ENCODE results near the gene CAMTA1.
A peak's percentile ranks its signal among the peaks of the same experiment; 100 is the strongest.

The CAMTA1 gene

GRCh38 chr1:7669559-7670311 is 884.5 kb downstream of the CAMTA1 start:
- no peak overlapping the region for H3K4me3 ChIP-seq (ENCODE audit: low read length)
- peak; percentile 85 for TF ChIP-seq CTCF (IDR thresholded peaks at IDR 0.05; ENCODE audit: insufficient read depth, low read depth, low read length, missing control alignments)
- peak; percentile 54 for DNase-seq (ENCODE audit: low read depth)

- no peak for TF ChIP-seq CTCF (IDR thresholded peaks at IDR 0.05; ENCODE audit: insufficient read depth, low read depth, low read length, missing control alignments)
- no peak for DNase-seq (ENCODE audit: low read depth)
- H3K4me3 ChIP-seq (ENCODE audit: low read length), result no peak overlapping the region
Measured at GRCh38 chr1:7670334-7671145, 885.3 kb downstream of the CAMTA1 start.

GRCh38 chr1:7671146-7671465 is 885.9 kb downstream of the CAMTA1 start:
- H3K4me3 ChIP-seq (ENCODE audit: low read length), result no peak overlapping the region
- DNase-seq (ENCODE audit: low read depth), result no peak
- no peak for TF ChIP-seq CTCF (IDR thresholded peaks at IDR 0.05; ENCODE audit: insufficient read depth, low read depth, low read length, missing control alignments)

- H3K4me3 ChIP-seq (ENCODE audit: low read length), result no peak overlapping the region
- no peak for TF ChIP-seq CTCF (IDR thresholded peaks at IDR 0.05; ENCODE audit: insufficient read depth, low read depth, low read length, missing control alignments)
- no peak for DNase-seq (ENCODE audit: low read depth)
Measured at GRCh38 chr1:7671676-7672075, 886.4 kb downstream of the CAMTA1 start.

GRCh38 chr1:7672864-7673263 is 887.6 kb downstream of the CAMTA1 start:
- no peak for DNase-seq (ENCODE audit: low read depth)
- no peak for TF ChIP-seq CTCF (IDR thresholded peaks at IDR 0.05; ENCODE audit: insufficient read depth, low read depth, low read length, missing control alignments)
- H3K4me3 ChIP-seq (ENCODE audit: low read length), result no peak overlapping the region

GRCh38 chr1:7674972-7675371 is 889.7 kb downstream of the CAMTA1 start:
- DNase-seq (ENCODE audit: low read depth), result no peak
- TF ChIP-seq CTCF (IDR thresholded peaks at IDR 0.05; ENCODE audit: insufficient read depth, low read depth, low read length, missing control alignments), result no peak
- no peak overlapping the region for H3K4me3 ChIP-seq (ENCODE audit: low read length)

Measured in epithelial cell of esophagus (primary cell).